ENCODE data around the gene ITGB2.

- no peak for TF ChIP-seq EZH2 (IDR thresholded peaks at IDR 0.05; ENCODE audit: borderline replicate concordance, low read length)
- TF ChIP-seq CTCF (IDR thresholded peaks at IDR 0.05; ENCODE audit: low read length) = no peak
These were observed 27.9 kb upstream of the ITGB2 start for GRCh38 chr21:44948426-44949120.

Data from OCI-LY1 (cell line).